Measurements from ENCODE around the gene ACER3. TPM values are rescaled to one million over a fixed set of nuclear protein-coding genes. Genes with fewer than 3 reads are reported as not detected.

ACER3 gene
- total and polyA plus RNA-seq, 4 donors = 1.9 to 5.9 (median 4.2) TPM

DNA sequence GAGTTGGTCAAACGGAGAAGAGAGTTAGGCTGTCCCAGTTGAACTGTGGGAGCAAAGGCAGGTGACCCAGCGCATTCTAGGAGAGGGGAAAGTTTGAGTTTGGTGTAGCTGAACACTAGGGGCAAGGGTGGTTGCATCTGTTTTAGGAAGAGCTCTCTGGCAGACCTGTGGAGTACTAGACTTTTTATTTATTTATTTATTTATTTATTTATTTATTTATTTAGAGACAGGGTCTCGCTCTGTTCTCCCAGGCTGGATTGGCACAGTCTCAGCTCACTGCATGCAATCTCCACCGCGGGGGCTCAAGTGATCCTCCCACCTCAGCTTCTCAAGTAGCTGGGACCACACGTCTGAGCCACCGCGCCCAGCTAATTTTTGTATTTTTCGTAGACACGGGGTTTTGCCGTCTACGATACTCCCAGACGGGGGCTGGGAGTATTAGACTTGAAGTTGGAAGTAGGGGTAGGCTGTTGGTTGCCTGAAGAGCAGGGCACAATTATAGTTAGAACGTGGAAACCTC, 950 bp upstream of the ACER3 start:
- Histone ChIP-seq H3K27ac (ENCODE audit: low read depth in 1 of 2, low read length in 2 of 2) (no peak overlapping the region), H3K9me3 (ENCODE audit: control insufficient read depth in 4 of 4, low read length in 3 of 4) (no peaks in the 10 kb centered on the region), H3K36me3 (ENCODE audit: control insufficient read depth in 4 of 4, insufficient read depth in 3 of 4, low read depth in 1 of 4, low read length in 3 of 4) (no peaks in the 10 kb centered on the region), H3K27me3 (ENCODE audit: control insufficient read depth in 4 of 4, insufficient read depth in 4 of 4, low read length in 3 of 4) (no peaks in the 10 kb centered on the region), H3K4me1 (ENCODE audit: control insufficient read depth in 4 of 4, insufficient read depth in 4 of 4, low read length in 3 of 4) (peaks cover 4 to 16% (median 8%) of the 10 kb centered on the region in 4 donors), H3K9ac (ENCODE audit: low read depth in 1 of 2, low read length in 2 of 2) (no peak overlapping the region), H3K4me3 (ENCODE audit: low read depth in 1 of 3, low read length in 3 of 3) (no peak overlapping the region)
- no peak for DNase-seq (ENCODE audit: low spot score)
- 96% methylated on average over 14 of the region's 14 CpGs for WGBS
- no peak for TF ChIP-seq EGR1 (IDR thresholded peaks at IDR 0.05; ENCODE audit: low read depth in 2 of 2)
- TF ChIP-seq, protein P1, sequence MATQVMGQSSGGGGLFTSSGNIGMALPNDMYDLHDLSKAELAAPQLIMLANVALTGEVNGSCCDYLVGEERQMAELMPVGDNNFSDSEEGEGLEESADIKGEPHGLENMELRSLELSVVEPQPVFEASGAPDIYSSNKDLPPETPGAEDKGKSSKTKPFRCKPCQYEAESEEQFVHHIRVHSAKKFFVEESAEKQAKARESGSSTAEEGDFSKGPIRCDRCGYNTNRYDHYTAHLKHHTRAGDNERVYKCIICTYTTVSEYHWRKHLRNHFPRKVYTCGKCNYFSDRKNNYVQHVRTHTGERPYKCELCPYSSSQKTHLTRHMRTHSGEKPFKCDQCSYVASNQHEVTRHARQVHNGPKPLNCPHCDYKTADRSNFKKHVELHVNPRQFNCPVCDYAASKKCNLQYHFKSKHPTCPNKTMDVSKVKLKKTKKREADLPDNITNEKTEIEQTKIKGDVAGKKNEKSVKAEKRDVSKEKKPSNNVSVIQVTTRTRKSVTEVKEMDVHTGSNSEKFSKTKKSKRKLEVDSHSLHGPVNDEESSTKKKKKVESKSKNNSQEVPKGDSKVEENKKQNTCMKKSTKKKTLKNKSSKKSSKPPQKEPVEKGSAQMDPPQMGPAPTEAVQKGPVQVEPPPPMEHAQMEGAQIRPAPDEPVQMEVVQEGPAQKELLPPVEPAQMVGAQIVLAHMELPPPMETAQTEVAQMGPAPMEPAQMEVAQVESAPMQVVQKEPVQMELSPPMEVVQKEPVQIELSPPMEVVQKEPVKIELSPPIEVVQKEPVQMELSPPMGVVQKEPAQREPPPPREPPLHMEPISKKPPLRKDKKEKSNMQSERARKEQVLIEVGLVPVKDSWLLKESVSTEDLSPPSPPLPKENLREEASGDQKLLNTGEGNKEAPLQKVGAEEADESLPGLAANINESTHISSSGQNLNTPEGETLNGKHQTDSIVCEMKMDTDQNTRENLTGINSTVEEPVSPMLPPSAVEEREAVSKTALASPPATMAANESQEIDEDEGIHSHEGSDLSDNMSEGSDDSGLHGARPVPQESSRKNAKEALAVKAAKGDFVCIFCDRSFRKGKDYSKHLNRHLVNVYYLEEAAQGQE (IDR thresholded peaks at IDR 0.05) = no peak
- TF ChIP-seq, protein P2, sequence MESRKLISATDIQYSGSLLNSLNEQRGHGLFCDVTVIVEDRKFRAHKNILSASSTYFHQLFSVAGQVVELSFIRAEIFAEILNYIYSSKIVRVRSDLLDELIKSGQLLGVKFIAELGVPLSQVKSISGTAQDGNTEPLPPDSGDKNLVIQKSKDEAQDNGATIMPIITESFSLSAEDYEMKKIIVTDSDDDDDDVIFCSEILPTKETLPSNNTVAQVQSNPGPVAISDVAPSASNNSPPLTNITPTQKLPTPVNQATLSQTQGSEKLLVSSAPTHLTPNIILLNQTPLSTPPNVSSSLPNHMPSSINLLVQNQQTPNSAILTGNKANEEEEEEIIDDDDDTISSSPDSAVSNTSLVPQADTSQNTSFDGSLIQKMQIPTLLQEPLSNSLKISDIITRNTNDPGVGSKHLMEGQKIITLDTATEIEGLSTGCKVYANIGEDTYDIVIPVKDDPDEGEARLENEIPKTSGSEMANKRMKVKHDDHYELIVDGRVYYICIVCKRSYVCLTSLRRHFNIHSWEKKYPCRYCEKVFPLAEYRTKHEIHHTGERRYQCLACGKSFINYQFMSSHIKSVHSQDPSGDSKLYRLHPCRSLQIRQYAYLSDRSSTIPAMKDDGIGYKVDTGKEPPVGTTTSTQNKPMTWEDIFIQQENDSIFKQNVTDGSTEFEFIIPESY (IDR thresholded peaks at IDR 0.05) = no peak
- TF ChIP-seq TAF1 (conservative IDR thresholded peaks at IDR 0.05) = no peak
- TF ChIP-seq RAD21 (IDR thresholded peaks at IDR 0.05) = no peak
- TF ChIP-seq, protein P3, sequence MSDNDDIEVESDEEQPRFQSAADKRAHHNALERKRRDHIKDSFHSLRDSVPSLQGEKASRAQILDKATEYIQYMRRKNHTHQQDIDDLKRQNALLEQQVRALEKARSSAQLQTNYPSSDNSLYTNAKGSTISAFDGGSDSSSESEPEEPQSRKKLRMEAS (IDR thresholded peaks at IDR 0.05) = no peak
- TF ChIP-seq NR2F2 (IDR thresholded peaks at IDR 0.05) = no peak
- TF ChIP-seq, protein P4, sequence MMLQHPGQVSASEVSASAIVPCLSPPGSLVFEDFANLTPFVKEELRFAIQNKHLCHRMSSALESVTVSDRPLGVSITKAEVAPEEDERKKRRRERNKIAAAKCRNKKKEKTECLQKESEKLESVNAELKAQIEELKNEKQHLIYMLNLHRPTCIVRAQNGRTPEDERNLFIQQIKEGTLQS (IDR thresholded peaks at IDR 0.05) = no peak
- no peak for TF ChIP-seq HNF4G (IDR thresholded peaks at IDR 0.05)
- TF ChIP-seq, protein P5, sequence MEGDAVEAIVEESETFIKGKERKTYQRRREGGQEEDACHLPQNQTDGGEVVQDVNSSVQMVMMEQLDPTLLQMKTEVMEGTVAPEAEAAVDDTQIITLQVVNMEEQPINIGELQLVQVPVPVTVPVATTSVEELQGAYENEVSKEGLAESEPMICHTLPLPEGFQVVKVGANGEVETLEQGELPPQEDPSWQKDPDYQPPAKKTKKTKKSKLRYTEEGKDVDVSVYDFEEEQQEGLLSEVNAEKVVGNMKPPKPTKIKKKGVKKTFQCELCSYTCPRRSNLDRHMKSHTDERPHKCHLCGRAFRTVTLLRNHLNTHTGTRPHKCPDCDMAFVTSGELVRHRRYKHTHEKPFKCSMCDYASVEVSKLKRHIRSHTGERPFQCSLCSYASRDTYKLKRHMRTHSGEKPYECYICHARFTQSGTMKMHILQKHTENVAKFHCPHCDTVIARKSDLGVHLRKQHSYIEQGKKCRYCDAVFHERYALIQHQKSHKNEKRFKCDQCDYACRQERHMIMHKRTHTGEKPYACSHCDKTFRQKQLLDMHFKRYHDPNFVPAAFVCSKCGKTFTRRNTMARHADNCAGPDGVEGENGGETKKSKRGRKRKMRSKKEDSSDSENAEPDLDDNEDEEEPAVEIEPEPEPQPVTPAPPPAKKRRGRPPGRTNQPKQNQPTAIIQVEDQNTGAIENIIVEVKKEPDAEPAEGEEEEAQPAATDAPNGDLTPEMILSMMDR (IDR thresholded peaks at IDR 0.05; ENCODE audit: low read depth, low read length, missing input control) = no peak
- no peak for TF ChIP-seq HNF4A (conservative IDR thresholded peaks at IDR 0.05)
- no peak for TF ChIP-seq SP1 (IDR thresholded peaks at IDR 0.05)
- TF ChIP-seq YY1 (IDR thresholded peaks at IDR 0.05) = no peak
- no peak for TF ChIP-seq RXRA (IDR thresholded peaks at IDR 0.05)
- no peak for TF ChIP-seq FOXA1 (IDR thresholded peaks at IDR 0.05)

DNA sequence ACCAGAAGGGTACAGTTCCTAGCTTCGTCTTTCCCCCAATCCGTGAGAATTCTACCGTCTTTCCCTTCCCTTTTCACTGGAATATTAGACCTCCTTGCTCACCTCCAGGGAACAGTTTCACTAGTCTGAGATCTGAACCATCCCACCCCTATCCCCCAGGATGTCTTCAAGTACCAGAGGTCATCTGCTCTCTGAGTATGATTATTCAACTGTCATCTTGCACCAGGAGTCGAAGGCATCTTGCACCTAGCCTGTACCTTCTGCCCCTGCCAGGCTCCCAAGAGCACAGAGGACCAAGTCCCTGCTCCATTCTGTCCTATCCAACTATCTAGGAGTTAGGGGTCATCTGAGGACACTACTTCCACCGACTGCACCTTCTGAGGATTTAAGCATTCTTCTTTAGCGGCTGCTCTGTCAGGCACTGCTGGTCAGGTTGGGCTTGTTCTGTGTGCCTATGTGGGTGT, 804 bp downstream of the ACER3 start:
- no peaks in the 10 kb centered on the region for H3K9me3 ChIP-seq (ENCODE audit: control insufficient read depth in 4 of 4, low read length in 3 of 4)
- no peaks in the 10 kb centered on the region for H3K36me3 ChIP-seq (ENCODE audit: control insufficient read depth in 4 of 4, insufficient read depth in 3 of 4, low read depth in 1 of 4, low read length in 3 of 4)
- peak overlapping the region; percentile 24 to 57 for H3K9ac ChIP-seq (ENCODE audit: low read depth in 1 of 2, low read length in 2 of 2)
- H3K27me3 ChIP-seq (ENCODE audit: control insufficient read depth in 4 of 4, insufficient read depth in 4 of 4, low read length in 3 of 4) = no peaks in the 10 kb centered on the region
- DNase-seq (ENCODE audit: low spot score) = no peak
- peak overlapping the region in 2 of 3 donors; percentile 62 to 85 for H3K4me3 ChIP-seq (ENCODE audit: low read depth in 1 of 3, low read length in 3 of 3)
- 48% methylated on average over 6 of the region's 6 CpGs for WGBS
- no peak overlapping the region for H3K27ac ChIP-seq (ENCODE audit: low read depth in 1 of 2, low read length in 2 of 2)
- H3K4me1 ChIP-seq (ENCODE audit: control insufficient read depth in 4 of 4, insufficient read depth in 4 of 4, low read length in 3 of 4) = peaks cover 4 to 16% (median 8%) of the 10 kb centered on the region in 4 donors
- TF ChIP-seq FOXA1 (IDR thresholded peaks at IDR 0.05) (no peak), HNF4G (IDR thresholded peaks at IDR 0.05) (no peak), RXRA (IDR thresholded peaks at IDR 0.05) (no peak), FOXA2 (IDR thresholded peaks at IDR 0.05) (no peak), JUND (IDR thresholded peaks at IDR 0.05) (no peak), YY1 (IDR thresholded peaks at IDR 0.05) (no peak), TAF1 (conservative IDR thresholded peaks at IDR 0.05) (no peak)
- TF ChIP-seq, protein P1 (IDR thresholded peaks at IDR 0.05) = no peak
- TF ChIP-seq, protein P5 (IDR thresholded peaks at IDR 0.05; ENCODE audit: low read depth, low read length, missing input control) = no peak
- TF ChIP-seq, protein P3 (IDR thresholded peaks at IDR 0.05) = no peak

All from liver (tissue), 9 donors.